SK-N-SH (cell line): ENCODE measurements around the gene DNAH9.

Source experiments
- CTCF ChIP-seq: fragments of 200-600 bp; sonication (generic); IDR thresholded peaks from 2 replicates; pipeline ENCODE4 v1.6.1; 2017; ENCODE audit warnings: antibody characterized with exemption, mild to moderate bottlenecking, moderate library complexity
- EP300 ChIP-seq, 2 experiments: IDR thresholded peaks; 2 replicates each; pipeline versions ENCODE4 v1.4.0 to v1.6.1; 2012; ENCODE audit warnings: borderline replicate concordance in 1 of 2, low read depth in 1 of 2, low read length in 1 of 2
- MXI1 ChIP-seq: IDR thresholded peaks from 2 replicates; pipeline ENCODE4 v1.6.1; 2012; ENCODE audit warnings: mild to moderate bottlenecking, low read depth, low read length, improper control_type of control experiment
- POLR2AphosphoS5 ChIP-seq: IDR thresholded peaks from 2 replicates; pipeline ENCODE4 v1.6.1; 2012; ENCODE audit warnings: low read depth, low read length
- RAD21 ChIP-seq: IDR thresholded peaks from 2 replicates; pipeline ENCODE4 v1.6.1; 2012; ENCODE audit warnings: mild to moderate bottlenecking, low read length

- TF ChIP-seq MXI1, result no peak
- TF ChIP-seq CTCF, result no peak
- TF ChIP-seq POLR2AphosphoS5, result no peak
- no peak for TF ChIP-seq RAD21
- no peak for TF ChIP-seq EP300 (IDR thresholded peaks at IDR 0.05; ENCODE audit: borderline replicate concordance in 1 of 2, low read depth in 1 of 2, low read length in 1 of 2)
These were observed 170.7 kb downstream of the DNAH9 start for GRCh38 chr17:11768981-11769380.
